ENCODE data around the gene DRD4.

DRD4 gene

DNA sequence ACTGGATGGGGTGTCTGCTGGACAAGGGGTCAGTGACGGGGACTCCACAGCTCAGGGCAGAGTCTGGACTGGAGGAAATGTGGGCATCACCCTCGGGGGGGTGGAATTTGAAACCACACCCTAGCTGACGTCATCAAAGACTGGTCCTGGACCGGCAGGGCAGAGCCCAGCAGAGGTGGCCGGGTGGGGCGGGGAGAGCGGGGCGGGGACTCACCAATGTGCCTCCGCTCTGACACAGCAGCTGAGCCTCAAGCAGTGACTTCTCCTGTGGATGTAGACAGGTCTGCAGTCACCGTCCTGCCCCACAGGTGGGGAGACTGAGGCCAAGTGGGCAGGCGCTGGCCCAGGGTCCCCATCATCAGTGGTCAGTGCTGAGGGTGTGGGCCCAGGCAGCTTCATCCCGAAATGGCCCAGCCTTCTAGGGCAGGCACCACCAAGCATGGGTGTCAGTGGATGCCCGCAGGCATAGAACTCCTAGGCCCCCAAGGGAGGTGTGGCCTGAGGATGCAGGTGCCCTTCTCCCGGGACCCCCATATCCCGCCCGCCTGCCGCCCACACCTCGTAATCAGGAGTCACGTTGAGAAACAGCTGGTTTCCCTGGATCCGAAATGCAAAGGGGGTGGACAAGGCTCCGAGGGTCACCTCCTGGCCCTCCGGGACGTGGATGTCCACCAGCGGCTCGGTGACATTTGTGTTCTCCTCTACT is 12.9 kb upstream of the DRD4 start:
- DNase-seq (ENCODE audit: low read depth): no peak
- no peak overlapping the region for H3K4me3 ChIP-seq (ENCODE audit: low read length)
- TF ChIP-seq, protein P1, sequence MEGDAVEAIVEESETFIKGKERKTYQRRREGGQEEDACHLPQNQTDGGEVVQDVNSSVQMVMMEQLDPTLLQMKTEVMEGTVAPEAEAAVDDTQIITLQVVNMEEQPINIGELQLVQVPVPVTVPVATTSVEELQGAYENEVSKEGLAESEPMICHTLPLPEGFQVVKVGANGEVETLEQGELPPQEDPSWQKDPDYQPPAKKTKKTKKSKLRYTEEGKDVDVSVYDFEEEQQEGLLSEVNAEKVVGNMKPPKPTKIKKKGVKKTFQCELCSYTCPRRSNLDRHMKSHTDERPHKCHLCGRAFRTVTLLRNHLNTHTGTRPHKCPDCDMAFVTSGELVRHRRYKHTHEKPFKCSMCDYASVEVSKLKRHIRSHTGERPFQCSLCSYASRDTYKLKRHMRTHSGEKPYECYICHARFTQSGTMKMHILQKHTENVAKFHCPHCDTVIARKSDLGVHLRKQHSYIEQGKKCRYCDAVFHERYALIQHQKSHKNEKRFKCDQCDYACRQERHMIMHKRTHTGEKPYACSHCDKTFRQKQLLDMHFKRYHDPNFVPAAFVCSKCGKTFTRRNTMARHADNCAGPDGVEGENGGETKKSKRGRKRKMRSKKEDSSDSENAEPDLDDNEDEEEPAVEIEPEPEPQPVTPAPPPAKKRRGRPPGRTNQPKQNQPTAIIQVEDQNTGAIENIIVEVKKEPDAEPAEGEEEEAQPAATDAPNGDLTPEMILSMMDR (conservative IDR thresholded peaks at IDR 0.05; ENCODE audit: low read depth, low read length): no peak

- DNase-seq (ENCODE audit: low read depth): no peak
- H3K4me3 ChIP-seq (ENCODE audit: low read length): no peak within 1 kb of the TSS
Measured at GRCh38 chr11:624705-625635, 12.1 kb upstream of the DRD4 start, which contains the start of gene CDHR5. Gene CDHR5, minus strand, starts transcription at chr11:624955. Its CDS starts 53 bp downstream, at chr11:624902.

GRCh38 chr11:625636-626268 is 11.3 kb upstream of the DRD4 start:
- H3K4me3 ChIP-seq (ENCODE audit: low read length): no peak overlapping the region
- TF ChIP-seq, protein P1 (conservative IDR thresholded peaks at IDR 0.05; ENCODE audit: low read depth, low read length): no peak
- DNase-seq (ENCODE audit: low read depth): no peak

More at GRCh38 chr11:624705-625635, 12.1 kb upstream of the DRD4 start, which contains the start of gene CDHR5:
- TF ChIP-seq, protein P1 (conservative IDR thresholded peaks at IDR 0.05; ENCODE audit: low read depth, low read length): no peak

- TF ChIP-seq, protein P1 (conservative IDR thresholded peaks at IDR 0.05; ENCODE audit: low read depth, low read length): no peak
- no peak within 1 kb of the TSS for H3K4me3 ChIP-seq (ENCODE audit: low read length)
- DNase-seq (ENCODE audit: low read depth): no peak
Measured at GRCh38 chr11:626475-627307, 10.4 kb upstream of the DRD4 start, which contains the start of gene SCT. Gene SCT, minus strand, starts transcription at chr11:627181. Its CDS starts 38 bp downstream, at chr11:627143.

GRCh38 chr11:627308-627576 is 9.8 kb upstream of the DRD4 start:
- no peak overlapping the region for H3K4me3 ChIP-seq (ENCODE audit: low read length)
- TF ChIP-seq, protein P1 (conservative IDR thresholded peaks at IDR 0.05; ENCODE audit: low read depth, low read length): no peak
- DNase-seq (ENCODE audit: low read depth): no peak

DNA sequence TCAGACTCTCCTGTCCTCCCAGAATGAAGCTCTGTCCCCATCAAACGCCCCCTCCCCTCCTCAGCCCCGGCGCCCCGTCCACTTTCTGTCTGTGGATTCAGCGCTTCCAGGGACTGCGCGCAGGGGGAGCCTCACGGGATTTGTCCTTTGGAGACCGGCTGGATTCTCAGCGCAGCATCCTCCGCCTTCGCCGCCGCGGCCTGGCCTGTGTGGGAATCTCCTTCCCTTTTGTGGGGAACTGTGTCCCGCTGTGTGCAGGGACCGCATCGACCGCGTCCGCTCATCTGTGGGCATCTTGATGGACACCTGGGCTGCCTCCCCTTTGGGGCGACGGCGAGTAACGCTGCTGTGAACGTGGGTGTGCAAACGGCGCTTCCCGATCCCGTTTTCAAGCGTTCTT is 9.0 kb upstream of the DRD4 start:
- H3K4me3 ChIP-seq (ENCODE audit: low read length): no peak overlapping the region
- no peak for DNase-seq (ENCODE audit: low read depth)
- TF ChIP-seq, protein P1 (conservative IDR thresholded peaks at IDR 0.05; ENCODE audit: low read depth, low read length): no peak
